H1 (cell line): Measurements from ENCODE around the gene ADM5. TPM values are rescaled to one million over a fixed set of nuclear protein-coding genes. Genes with fewer than 3 reads are reported as not detected.

Experiments used
- CBX5 ChIP-seq: fragments of 300-800, 300-1000 bp; sonication (generic); IDR thresholded peaks from 2 replicates; pipeline ENCODE4 v1.7.1; 2016; ENCODE audit warnings: antibody characterized with exemption, low read length, low read depth
- CHD1 ChIP-seq: IDR thresholded peaks from 2 replicates; pipeline ENCODE4 v1.6.1; 2012; ENCODE audit warnings: low read depth, low read length, improper control_type of control experiment
- CTBP2 ChIP-seq: IDR thresholded peaks from 2 replicates; pipeline ENCODE4 v1.7.0; 2011; ENCODE audit warnings: borderline replicate concordance, mild to moderate bottlenecking, moderate library complexity, mixed read lengths, low read length; ENCODE audit not compliant: insufficient read depth, insufficient read length
- FOSL1 ChIP-seq: IDR thresholded peaks from 2 replicates; pipeline ENCODE4 v1.6.1; 2011; ENCODE audit warnings: mild to moderate bottlenecking, low read depth, low read length, moderate library complexity; ENCODE audit not compliant: insufficient read depth
- GABPA ChIP-seq: IDR thresholded peaks from 2 replicates; pipeline ENCODE4 v1.6.1; 2011; ENCODE audit warnings: mild to moderate bottlenecking, low read length, moderate library complexity, borderline replicate concordance; ENCODE audit not compliant: insufficient read depth
- HDAC6 ChIP-seq: IDR thresholded peaks from one replicate; pipeline ENCODE4 v1.7.1; 2012; ENCODE audit warnings: low read depth, mild to moderate bottlenecking, inconsistent platforms, low read length, moderate library complexity
- KDM1A ChIP-seq: fragments of 200-600, 300-600 bp; sonication (generic); IDR thresholded peaks from 2 replicates; pipeline ENCODE4 v1.7.1; 2016; ENCODE audit warnings: mild to moderate bottlenecking, low read length, borderline replicate concordance
- POLR2A ChIP-seq, 2 experiments: IDR thresholded peaks; 1 replicate in 1 of 2; 2 replicates in 1 of 2; pipeline ENCODE4 v1.6.1; 2011; ENCODE audit warnings: low read depth in 2 of 2, low read length in 2 of 2, mild to moderate bottlenecking in 2 of 2; ENCODE audit errors: control extremely low read depth in 1 of 2
- RBBP5 ChIP-seq: IDR thresholded peaks from 2 replicates; pipeline ENCODE4 v1.7.1; 2012; ENCODE audit warnings: low read depth, mild to moderate bottlenecking, inconsistent platforms, low read length, moderate library complexity, borderline replicate concordance
- RXRA ChIP-seq: IDR thresholded peaks from 2 replicates; pipeline ENCODE4 v1.6.1; 2011; ENCODE audit warnings: low read depth, mild to moderate bottlenecking, low read length, moderate library complexity; ENCODE audit not compliant: insufficient read depth
- SIRT6 ChIP-seq: IDR thresholded peaks from one replicate; pipeline ENCODE4 v1.7.1; 2012; ENCODE audit warnings: low read length, inconsistent platforms
- SUZ12 ChIP-seq: fragments of 200-600 bp; sonication (generic); IDR thresholded peaks from 2 replicates; pipeline ENCODE4 v1.6.1; 2012; ENCODE audit warnings: mild to moderate bottlenecking, inconsistent platforms, low read length, moderate library complexity, mixed read lengths
- TBP ChIP-seq: IDR thresholded peaks from 2 replicates; pipeline ENCODE4 v1.6.1; 2011; ENCODE audit warnings: low read depth, low read length, improper control_type of control experiment
- TEAD4 ChIP-seq: IDR thresholded peaks from 2 replicates; pipeline ENCODE4 v1.6.1; 2012; ENCODE audit warnings: low read depth, low read length, inconsistent platforms, mixed read lengths
- polyA plus RNA-seq, 7 experiments: library from polyadenylated mRNA; depleted of rRNA in 3 of 7; stranded (reverse) in 5 of 7; unstranded in 2 of 7; fragments of >200 nt in 5 of 7; fragments of 200-250 nt in 2 of 7; gene quantifications; 1 replicate in 5 of 7; 2 replicates in 1 of 7; 4 replicates in 1 of 7; pipeline versions ENCODE4 v1.2.1 to v1.2.3, GENCODE V29; 2011 to 2013; ENCODE audit warnings: missing spikeins in 2 of 7, mixed read lengths in 2 of 7
- total RNA-seq: library from RNA; stranded (reverse); fragmentation: NEBNext Ultra II Directional; extraction: Animal tissue kit (Norgen Biotek cat#: 25700); gene quantifications from 2 replicates; pipeline ENCODE4 v1.2.1, GENCODE V29; 2021
- TF ChIP-seq, protein P1 (sequence below): IDR thresholded peaks from 2 replicates; pipeline ENCODE4 v1.6.1; 2012; ENCODE audit warnings: low read length, inconsistent platforms
- TF ChIP-seq, protein P2 (sequence below): IDR thresholded peaks from 2 replicates; pipeline ENCODE4 v1.6.1; 2012; ENCODE audit warnings: inconsistent platforms

ADM5 gene
- total and polyA plus RNA-seq, 2 of the 8 experiments (the other 6 are each of a cell fraction or from before 2014, with no cell fraction given): 2.5 to 2.6 TPM

DNA sequence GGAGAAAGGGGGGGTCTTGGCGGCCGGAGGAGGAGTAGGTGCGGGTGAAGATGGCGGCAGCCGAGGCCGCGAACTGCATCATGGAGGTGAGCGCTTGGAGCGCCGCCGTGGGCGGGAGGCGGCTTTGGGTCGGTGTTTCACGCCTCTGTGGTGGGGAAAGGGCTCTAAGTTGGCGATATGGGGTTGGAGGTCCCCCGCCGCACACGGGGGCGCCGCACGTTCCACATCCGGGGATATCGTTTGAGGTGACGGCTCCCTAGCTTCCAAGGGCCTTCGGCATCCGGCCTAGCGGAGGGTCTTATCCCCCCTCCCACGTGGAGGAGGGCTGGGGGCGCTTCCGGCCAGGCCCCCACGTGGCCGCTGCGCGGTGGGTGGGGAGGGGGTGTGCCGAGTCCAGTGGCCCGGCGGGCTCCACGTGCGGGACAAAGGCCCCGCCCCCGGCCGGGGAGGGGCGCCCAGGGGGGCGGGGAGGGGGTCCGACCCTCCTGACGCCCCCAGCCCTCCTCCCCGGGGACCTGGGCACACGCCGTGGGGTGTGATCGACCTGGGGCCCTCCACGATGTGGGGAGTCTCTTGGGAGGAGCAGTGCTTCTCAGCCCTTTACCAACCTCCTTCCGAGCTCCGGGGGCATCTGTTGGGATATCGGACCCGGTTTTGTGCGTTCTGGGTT is 12.0 kb upstream of the ADM5 start, which contains the start of gene PRMT1 (continued):
- TF ChIP-seq CTBP2 (no peak), HDAC6 (no peak), CBX5 (no peak), FOSL1 (no peak), SUZ12 (no peak), SIRT6 (no peak), RXRA (no peak), RBBP5 (no peak), POLR2A (IDR thresholded peaks at IDR 0.05; ENCODE audit: control extremely low read depth in 1 of 2, low read depth in 2 of 2, low read length in 2 of 2) (peak; percentile 98), KDM1A (no peak), CHD1 (peak; percentile 60; the same call in 1 of the 2 replicates), GABPA (no peak), TEAD4 (no peak), TBP (no peak)
- TF ChIP-seq, protein P1, sequence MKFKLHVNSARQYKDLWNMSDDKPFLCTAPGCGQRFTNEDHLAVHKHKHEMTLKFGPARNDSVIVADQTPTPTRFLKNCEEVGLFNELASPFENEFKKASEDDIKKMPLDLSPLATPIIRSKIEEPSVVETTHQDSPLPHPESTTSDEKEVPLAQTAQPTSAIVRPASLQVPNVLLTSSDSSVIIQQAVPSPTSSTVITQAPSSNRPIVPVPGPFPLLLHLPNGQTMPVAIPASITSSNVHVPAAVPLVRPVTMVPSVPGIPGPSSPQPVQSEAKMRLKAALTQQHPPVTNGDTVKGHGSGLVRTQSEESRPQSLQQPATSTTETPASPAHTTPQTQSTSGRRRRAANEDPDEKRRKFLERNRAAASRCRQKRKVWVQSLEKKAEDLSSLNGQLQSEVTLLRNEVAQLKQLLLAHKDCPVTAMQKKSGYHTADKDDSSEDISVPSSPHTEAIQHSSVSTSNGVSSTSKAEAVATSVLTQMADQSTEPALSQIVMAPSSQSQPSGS: no peak; the same call in 1 of the 2 replicates
- TF ChIP-seq, protein P2, sequence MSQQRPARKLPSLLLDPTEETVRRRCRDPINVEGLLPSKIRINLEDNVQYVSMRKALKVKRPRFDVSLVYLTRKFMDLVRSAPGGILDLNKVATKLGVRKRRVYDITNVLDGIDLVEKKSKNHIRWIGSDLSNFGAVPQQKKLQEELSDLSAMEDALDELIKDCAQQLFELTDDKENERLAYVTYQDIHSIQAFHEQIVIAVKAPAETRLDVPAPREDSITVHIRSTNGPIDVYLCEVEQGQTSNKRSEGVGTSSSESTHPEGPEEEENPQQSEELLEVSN: no peak
